HG02759 (cell line): ENCODE data around the gene ASTN2.
"Not testable (repeated sequence)": the region's sequence is repeated elsewhere in the genome, so short reads cannot be mapped to it uniquely, and the experiment has no call there.

Source experiments
- ATAC-seq: cut with Tn5 transposase; IDR thresholded peaks from one replicate; pipeline ENCODE4 v1.9.1; 2021; ENCODE audit warnings: mild to moderate bottlenecking, moderate library complexity; ENCODE audit not compliant: unreplicated experiment

ASTN2 gene

GRCh38 chr9:116837018-116837989, 577.6 kb downstream of the ASTN2 start:
- no peak for ATAC-seq

- ATAC-seq = not testable (repeated sequence)
These were observed 584.5 kb downstream of the ASTN2 start for GRCh38 chr9:116830321-116830720.

- ATAC-seq = no peak
These were observed 593.1 kb downstream of the ASTN2 start for GRCh38 chr9:116821633-116822229.

- no peak for ATAC-seq
These were observed 595.7 kb downstream of the ASTN2 start for GRCh38 chr9:116819116-116819515.

- no peak for ATAC-seq
These were observed 597.1 kb downstream of the ASTN2 start for GRCh38 chr9:116817762-116818161.

- no peak for ATAC-seq
These were observed 598.4 kb downstream of the ASTN2 start for GRCh38 chr9:116816484-116816883.

GRCh38 chr9:116815835-116816234, 599.0 kb downstream of the ASTN2 start:
- no peak for ATAC-seq

- ATAC-seq = no peak
These were observed 601.9 kb downstream of the ASTN2 start for GRCh38 chr9:116813031-116813300.

GRCh38 chr9:116812231-116813030, 602.4 kb downstream of the ASTN2 start:
- ATAC-seq = no peak

- no peak for ATAC-seq
These were observed 605.2 kb downstream of the ASTN2 start for GRCh38 chr9:116809656-116810055.

GRCh38 chr9:116806075-116806474, 608.8 kb downstream of the ASTN2 start:
- ATAC-seq = no peak

GRCh38 chr9:116800885-116801284, 614.0 kb downstream of the ASTN2 start:
- ATAC-seq = no peak

GRCh38 chr9:116800074-116800473, 614.8 kb downstream of the ASTN2 start:
- no peak for ATAC-seq

- ATAC-seq = no peak
These were observed 616.3 kb downstream of the ASTN2 start for GRCh38 chr9:116798521-116798920.

GRCh38 chr9:116797276-116797675, 617.6 kb downstream of the ASTN2 start:
- ATAC-seq = no peak

- no peak for ATAC-seq
These were observed 618.2 kb downstream of the ASTN2 start for GRCh38 chr9:116796669-116797068.

GRCh38 chr9:116795821-116796220, 619.0 kb downstream of the ASTN2 start:
- no peak for ATAC-seq

- ATAC-seq = no peak
These were observed 622.6 kb downstream of the ASTN2 start for GRCh38 chr9:116792271-116792670.

GRCh38 chr9:116791326-116791725, 623.5 kb downstream of the ASTN2 start:
- ATAC-seq = no peak

GRCh38 chr9:116789081-116789480, 625.8 kb downstream of the ASTN2 start:
- no peak for ATAC-seq

GRCh38 chr9:116786737-116787136, 628.1 kb downstream of the ASTN2 start:
- no peak for ATAC-seq

GRCh38 chr9:116777116-116777515, 637.7 kb downstream of the ASTN2 start:
- ATAC-seq = no peak
